ENCODE results near the gene SLC16A2. TPM values are rescaled to one million over a fixed set of nuclear protein-coding genes. Genes with fewer than 3 reads are reported as not detected.

Gene SLC16A2
- polyA plus RNA-seq, 1 of the 3 experiments (the other 2 are of a cell fraction): 10.9 TPM

DNA sequence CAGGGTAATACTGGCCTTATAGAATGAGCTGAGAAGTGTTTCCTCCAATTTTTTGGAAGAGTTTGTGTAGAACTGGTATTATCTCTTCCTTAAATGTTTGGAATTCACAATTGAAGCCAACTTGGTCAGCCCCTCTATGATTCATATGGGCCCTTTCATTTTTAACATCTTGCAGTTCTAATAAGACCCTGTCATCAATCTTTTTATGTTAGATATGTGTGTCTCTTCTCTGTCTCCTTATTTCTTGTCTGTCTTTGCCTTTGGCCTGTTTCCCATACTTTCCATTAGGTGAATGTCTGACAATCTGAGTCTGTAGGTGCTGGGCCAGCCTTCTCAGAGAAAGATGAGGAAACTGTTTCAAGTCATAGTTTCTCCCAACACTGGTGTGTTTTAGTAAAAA is 88.7 kb downstream of the SLC16A2 start:
- Histone ChIP-seq H3K4me3 (ENCODE audit: low read depth in 2 of 2, low read length in 1 of 2) (no peak overlapping the region), H3K4me2 (no peak overlapping the region), H3K36me3 (replicated peaks in 1 of 2; ENCODE audit: control insufficient read depth in 1 of 2, insufficient read depth in 2 of 2, low read length in 1 of 2) (no peaks in the 10 kb centered on the region), H2AFZ (ENCODE audit: low read depth) (no peak overlapping the region), H3K9ac (no peak overlapping the region), H3K9me2 (no peaks in the 10 kb centered on the region), H3F3A (replicated peaks; ENCODE audit: insufficient read depth) (no peaks in the 10 kb centered on the region), H4K20me1 (ENCODE audit: insufficient read depth) (no peaks in the 10 kb centered on the region), H3K27me3 (ENCODE audit: insufficient read depth) (no peaks in the 10 kb centered on the region), H3K4me1 (ENCODE audit: control insufficient read depth in 1 of 2, insufficient read depth in 2 of 2, low read depth in 1 of 2, low read length in 1 of 2) (no peaks in the 10 kb centered on the region; a peak in 1 of 4 replicates), H3K27ac (ENCODE audit: low read depth in 2 of 2, low read length in 1 of 2) (no peak overlapping the region), H3K9me3 (no peaks in the 10 kb centered on the region), H3K79me2 (ENCODE audit: insufficient read depth) (no peaks in the 10 kb centered on the region)
- no peak for DNase-seq
- CTCF ChIA-PET: no interaction called here
- TF ChIP-seq RCOR1 (IDR thresholded peaks at IDR 0.05; ENCODE audit: low read length) (no peak), RXRA (IDR thresholded peaks at IDR 0.05; ENCODE audit: borderline replicate concordance, low read depth) (no peak), FOXJ3 (CRISPR knock-in tag; IDR thresholded peaks at IDR 0.05) (no peak), ELF1 (IDR thresholded peaks at IDR 0.05) (no peak), NFIC (IDR thresholded peaks at IDR 0.05; ENCODE audit: borderline replicate concordance) (no peak), REST (IDR thresholded peaks at IDR 0.05; ENCODE audit: low read depth, low read length) (no peak)
- TF ChIP-seq, protein P1, sequence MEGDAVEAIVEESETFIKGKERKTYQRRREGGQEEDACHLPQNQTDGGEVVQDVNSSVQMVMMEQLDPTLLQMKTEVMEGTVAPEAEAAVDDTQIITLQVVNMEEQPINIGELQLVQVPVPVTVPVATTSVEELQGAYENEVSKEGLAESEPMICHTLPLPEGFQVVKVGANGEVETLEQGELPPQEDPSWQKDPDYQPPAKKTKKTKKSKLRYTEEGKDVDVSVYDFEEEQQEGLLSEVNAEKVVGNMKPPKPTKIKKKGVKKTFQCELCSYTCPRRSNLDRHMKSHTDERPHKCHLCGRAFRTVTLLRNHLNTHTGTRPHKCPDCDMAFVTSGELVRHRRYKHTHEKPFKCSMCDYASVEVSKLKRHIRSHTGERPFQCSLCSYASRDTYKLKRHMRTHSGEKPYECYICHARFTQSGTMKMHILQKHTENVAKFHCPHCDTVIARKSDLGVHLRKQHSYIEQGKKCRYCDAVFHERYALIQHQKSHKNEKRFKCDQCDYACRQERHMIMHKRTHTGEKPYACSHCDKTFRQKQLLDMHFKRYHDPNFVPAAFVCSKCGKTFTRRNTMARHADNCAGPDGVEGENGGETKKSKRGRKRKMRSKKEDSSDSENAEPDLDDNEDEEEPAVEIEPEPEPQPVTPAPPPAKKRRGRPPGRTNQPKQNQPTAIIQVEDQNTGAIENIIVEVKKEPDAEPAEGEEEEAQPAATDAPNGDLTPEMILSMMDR (IDR thresholded peaks at IDR 0.05): no peak
- TF ChIP-seq, protein P2, sequence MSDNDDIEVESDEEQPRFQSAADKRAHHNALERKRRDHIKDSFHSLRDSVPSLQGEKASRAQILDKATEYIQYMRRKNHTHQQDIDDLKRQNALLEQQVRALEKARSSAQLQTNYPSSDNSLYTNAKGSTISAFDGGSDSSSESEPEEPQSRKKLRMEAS (IDR thresholded peaks at IDR 0.05; ENCODE audit: low read depth): no peak
- POLR2A ChIA-PET: no interaction called here

DNA sequence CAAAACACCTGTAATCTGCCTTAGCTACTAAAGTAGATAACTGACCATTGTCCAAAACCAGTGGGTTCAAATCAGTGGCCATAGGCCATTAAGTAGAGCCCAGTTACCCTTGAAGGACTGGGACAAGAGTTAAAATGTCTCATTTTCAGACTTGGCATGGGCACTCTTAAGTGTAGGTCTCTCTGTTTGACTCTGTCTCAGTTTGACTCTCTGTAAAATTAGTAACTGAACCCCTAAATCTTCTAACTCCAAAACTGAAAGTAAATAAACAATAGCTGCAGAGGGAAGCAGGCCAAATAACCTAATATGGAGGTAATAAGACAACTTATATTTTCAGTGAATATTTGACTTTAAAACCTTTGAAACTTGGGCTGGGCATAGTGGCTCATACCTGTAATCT is 89.1 kb downstream of the SLC16A2 start:
- CTCF ChIA-PET: no interaction called here
- no peak overlapping the region for H2AFZ ChIP-seq (ENCODE audit: low read depth)
- no peaks in the 10 kb centered on the region for H3K9me3 ChIP-seq
- H3K79me2 ChIP-seq (ENCODE audit: insufficient read depth): no peaks in the 10 kb centered on the region
- H3K27me3 ChIP-seq (ENCODE audit: insufficient read depth): no peaks in the 10 kb centered on the region
- H3K9me2 ChIP-seq: no peaks in the 10 kb centered on the region
- H3K4me3 ChIP-seq (ENCODE audit: low read depth in 2 of 2, low read length in 1 of 2): no peak overlapping the region
- no peaks in the 10 kb centered on the region for H4K20me1 ChIP-seq (ENCODE audit: insufficient read depth)
- DNase-seq: no peak
- H3K27ac ChIP-seq (ENCODE audit: low read depth in 2 of 2, low read length in 1 of 2): no peak overlapping the region
- no peaks in the 10 kb centered on the region for H3K36me3 ChIP-seq (replicated peaks in 1 of 2; ENCODE audit: control insufficient read depth in 1 of 2, insufficient read depth in 2 of 2, low read length in 1 of 2)
- no peak overlapping the region for H3K9ac ChIP-seq
- H3K4me1 ChIP-seq (ENCODE audit: control insufficient read depth in 1 of 2, insufficient read depth in 2 of 2, low read depth in 1 of 2, low read length in 1 of 2): no peaks in the 10 kb centered on the region; a peak in 1 of 4 replicates
- no peaks in the 10 kb centered on the region for H3F3A ChIP-seq (replicated peaks; ENCODE audit: insufficient read depth)
- POLR2A ChIA-PET: no interaction called here
- no peak overlapping the region for H3K4me2 ChIP-seq
- TF ChIP-seq EP300 (IDR thresholded peaks at IDR 0.05; ENCODE audit: borderline replicate concordance in 1 of 2, low read depth in 1 of 2, low read length in 1 of 2): no peak
- TF ChIP-seq RFX5 (IDR thresholded peaks at IDR 0.05; ENCODE audit: low read length): no peak
- no peak for TF ChIP-seq FOXM1 (IDR thresholded peaks at IDR 0.05; ENCODE audit: low read depth)
- TF ChIP-seq REST (IDR thresholded peaks at IDR 0.05; ENCODE audit: low read depth, low read length): no peak
- TF ChIP-seq RXRA (IDR thresholded peaks at IDR 0.05; ENCODE audit: borderline replicate concordance, low read depth): no peak
- TF ChIP-seq POLR2AphosphoS5 (IDR thresholded peaks at IDR 0.05; ENCODE audit: low read depth, low read length): no peak
- no peak for TF ChIP-seq GABPA (IDR thresholded peaks at IDR 0.05; ENCODE audit: low read depth)
- TF ChIP-seq, protein P3, sequence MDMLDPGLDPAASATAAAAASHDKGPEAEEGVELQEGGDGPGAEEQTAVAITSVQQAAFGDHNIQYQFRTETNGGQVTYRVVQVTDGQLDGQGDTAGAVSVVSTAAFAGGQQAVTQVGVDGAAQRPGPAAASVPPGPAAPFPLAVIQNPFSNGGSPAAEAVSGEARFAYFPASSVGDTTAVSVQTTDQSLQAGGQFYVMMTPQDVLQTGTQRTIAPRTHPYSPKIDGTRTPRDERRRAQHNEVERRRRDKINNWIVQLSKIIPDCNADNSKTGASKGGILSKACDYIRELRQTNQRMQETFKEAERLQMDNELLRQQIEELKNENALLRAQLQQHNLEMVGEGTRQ (IDR thresholded peaks at IDR 0.05; ENCODE audit: borderline replicate concordance, low read depth, low read length): no peak
- TF ChIP-seq FOXJ3 (CRISPR knock-in tag; IDR thresholded peaks at IDR 0.05): no peak
- TF ChIP-seq, protein P4, sequence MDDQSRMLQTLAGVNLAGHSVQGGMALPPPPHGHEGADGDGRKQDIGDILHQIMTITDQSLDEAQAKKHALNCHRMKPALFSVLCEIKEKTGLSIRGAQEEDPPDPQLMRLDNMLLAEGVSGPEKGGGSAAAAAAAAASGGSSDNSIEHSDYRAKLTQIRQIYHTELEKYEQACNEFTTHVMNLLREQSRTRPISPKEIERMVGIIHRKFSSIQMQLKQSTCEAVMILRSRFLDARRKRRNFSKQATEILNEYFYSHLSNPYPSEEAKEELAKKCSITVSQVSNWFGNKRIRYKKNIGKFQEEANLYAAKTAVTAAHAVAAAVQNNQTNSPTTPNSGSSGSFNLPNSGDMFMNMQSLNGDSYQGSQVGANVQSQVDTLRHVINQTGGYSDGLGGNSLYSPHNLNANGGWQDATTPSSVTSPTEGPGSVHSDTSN (IDR thresholded peaks at IDR 0.05): no peak
- TF ChIP-seq FOSL2 (IDR thresholded peaks at IDR 0.05; ENCODE audit: borderline replicate concordance, low read depth): no peak
- no peak for TF ChIP-seq SMC3 (IDR thresholded peaks at IDR 0.05; ENCODE audit: low read depth, low read length)
